Duodenal mucosa (tissue), 2 donors: ENCODE results near the gene TERT.
"Not testable (repeated sequence)": the region's sequence is repeated elsewhere in the genome, so short reads cannot be mapped to it uniquely, and the experiment has no call there.

Source experiments
- H3K27ac ChIP-seq: one replicate; pipeline ENCODE4 v1.7.0; 2013; ENCODE audit warnings: low read depth, low read length
- H3K27me3 ChIP-seq, 2 donors: one replicate each; pipeline ENCODE4 v1.7.0; 2013; ENCODE audit warnings: low read length in 2 of 2, control low read depth in 1 of 2; ENCODE audit not compliant: insufficient read depth in 2 of 2, control insufficient read depth in 1 of 2
- H3K36me3 ChIP-seq, 2 donors: one replicate each; pipeline ENCODE4 v1.7.0; 2013; ENCODE audit warnings: low read length in 2 of 2, control low read depth in 1 of 2; ENCODE audit not compliant: insufficient read depth in 2 of 2, control insufficient read depth in 1 of 2
- H3K4me1 ChIP-seq, 2 donors: one replicate each; pipeline ENCODE4 v1.7.0; 2013; ENCODE audit warnings: low read length in 2 of 2, control low read depth in 1 of 2; ENCODE audit not compliant: insufficient read depth in 2 of 2, control insufficient read depth in 1 of 2
- H3K4me3 ChIP-seq, 2 donors: one replicate each; pipeline ENCODE4 v1.7.0; 2013; ENCODE audit warnings: low read length in 2 of 2, low read depth in 1 of 2
- H3K9ac ChIP-seq, 2 donors: one replicate each; pipeline ENCODE4 v1.7.0; 2013; ENCODE audit warnings: low read length in 2 of 2, low read depth in 1 of 2
- H3K9me3 ChIP-seq, 2 donors: one replicate each; pipeline ENCODE4 v1.7.0; 2013; ENCODE audit warnings: low read length in 2 of 2, control low read depth in 1 of 2; ENCODE audit not compliant: control insufficient read depth in 1 of 2

Gene TERT

DNA sequence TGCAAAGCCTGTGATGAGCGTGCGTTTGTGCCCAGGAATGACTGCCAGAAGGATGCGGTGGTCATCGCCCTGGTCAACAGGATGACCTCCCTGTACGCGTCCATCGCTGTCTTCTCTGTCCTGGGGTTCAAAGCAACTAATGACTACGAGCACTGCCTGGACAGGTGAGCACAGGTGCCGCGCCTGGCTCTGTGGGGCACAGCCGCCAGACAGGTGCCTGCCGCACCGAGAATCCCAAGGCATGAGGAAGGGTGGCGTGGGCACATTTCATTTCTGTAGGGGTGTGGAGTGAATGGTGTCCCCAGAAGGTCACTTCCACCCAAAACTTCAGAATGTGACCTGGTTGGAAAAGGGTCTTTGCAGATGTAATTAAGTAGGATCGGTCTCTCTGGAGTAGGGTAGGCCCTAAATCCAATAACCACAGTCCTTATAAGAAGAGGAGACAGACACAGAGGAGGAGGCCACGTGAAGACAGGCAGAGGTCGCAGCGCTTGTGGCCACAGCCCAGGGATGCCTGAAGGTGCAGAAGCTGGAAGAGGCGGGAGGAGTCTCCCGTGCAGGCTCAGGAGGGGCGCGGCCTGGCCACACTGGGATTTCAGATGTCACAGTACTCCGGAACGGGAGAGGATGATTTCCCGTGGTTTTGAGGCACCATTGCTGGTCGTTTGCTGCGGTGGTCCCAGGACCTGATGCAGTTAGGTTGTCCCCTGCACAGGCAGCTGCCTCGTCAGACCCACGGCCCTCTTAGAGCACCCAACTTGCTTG, 54.2 kb downstream of the TERT start:
- Histone ChIP-seq H3K4me1 (peaks cover 19 to 21% of the 10 kb centered on the region in 2 donors), H3K27ac (no peak overlapping the region), H3K27me3 (peaks cover 0 to 6% of the 10 kb centered on the region in 2 donors), H3K9ac (no peak overlapping the region), H3K36me3 (no peaks in the 10 kb centered on the region), H3K9me3 (peaks cover 3 to 9% of the 10 kb centered on the region in 2 donors), H3K4me3 (no peak overlapping the region)

GRCh38 chr5:1239505-1240251, 55.2 kb downstream of the TERT start:
- H3K9me3 ChIP-seq, result peaks cover 10 to 13% of the 10 kb centered on the region in 2 donors
- H3K4me1 ChIP-seq, result peaks cover 19 to 21% of the 10 kb centered on the region in 2 donors
- H3K36me3 ChIP-seq, result no peaks in the 10 kb centered on the region
- H3K27ac ChIP-seq, result no peak overlapping the region
- H3K4me3 ChIP-seq, result no peak overlapping the region
- H3K9ac ChIP-seq, result no peak overlapping the region
- H3K27me3 ChIP-seq, result no peaks in the 10 kb centered on the region

DNA sequence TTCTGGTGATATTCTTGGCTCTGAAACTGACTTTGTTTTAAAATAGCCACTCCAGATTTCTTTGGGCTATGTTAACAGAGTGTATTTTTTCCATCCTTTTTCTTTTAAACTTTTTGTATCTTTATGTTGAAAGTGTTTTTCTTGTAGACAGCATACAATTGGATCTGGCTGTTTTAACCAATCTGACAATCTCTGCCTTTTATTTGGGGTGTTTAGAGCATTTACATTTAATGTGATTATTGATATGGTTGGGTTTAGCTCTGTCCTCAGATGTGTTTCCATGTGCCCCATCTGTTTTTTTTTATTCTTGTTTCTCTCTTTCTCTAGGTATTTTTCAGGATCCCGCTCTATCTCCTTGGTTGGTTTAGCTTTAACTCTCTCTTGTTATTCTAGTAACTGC, 59.0 kb downstream of the TERT start:
- no peaks in the 10 kb centered on the region for H3K27me3 ChIP-seq
- H3K9me3 ChIP-seq, result peaks cover 10 to 13% of the 10 kb centered on the region in 2 donors
- H3K36me3 ChIP-seq, result no peaks in the 10 kb centered on the region
- H3K4me1 ChIP-seq, result peaks cover 19 to 21% of the 10 kb centered on the region in 2 donors
- H3K4me3 ChIP-seq, result no peak overlapping the region
- no peak overlapping the region for H3K27ac ChIP-seq
- no peak overlapping the region for H3K9ac ChIP-seq

GRCh38 chr5:1235379-1235778, 59.5 kb downstream of the TERT start:
- Histone ChIP-seq H3K4me1 (peaks cover 19% of the 10 kb centered on the region in 2 donors), H3K36me3 (no peaks in the 10 kb centered on the region), H3K27me3 (no peaks in the 10 kb centered on the region), H3K4me3 (no peak overlapping the region), H3K9ac (no peak overlapping the region), H3K27ac (no peak overlapping the region), H3K9me3 (peaks cover 10 to 13% of the 10 kb centered on the region in 2 donors)

DNA sequence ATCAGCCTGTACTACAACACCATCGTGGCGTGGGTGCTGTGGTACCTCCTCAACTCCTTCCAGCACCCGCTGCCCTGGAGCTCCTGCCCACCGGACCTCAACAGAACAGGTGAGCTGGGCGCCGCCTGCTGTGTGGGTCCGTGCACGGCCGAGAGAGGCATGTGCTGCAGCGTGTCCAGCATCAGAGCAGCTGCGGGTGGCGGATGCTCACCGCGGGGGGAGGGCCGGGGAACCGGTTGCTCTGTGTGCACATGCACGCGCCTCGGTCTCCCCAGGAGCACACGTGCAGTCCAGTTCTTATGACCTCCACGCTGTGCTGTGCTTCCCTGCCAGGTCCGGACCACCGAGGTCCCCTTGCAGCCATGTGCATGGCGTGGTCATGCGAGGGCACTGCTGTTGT, 62.1 kb downstream of the TERT start:
- Histone ChIP-seq H3K9ac (no peak overlapping the region), H3K9me3 (peaks cover 10 to 13% of the 10 kb centered on the region in 2 donors), H3K27me3 (no peaks in the 10 kb centered on the region), H3K4me1 (no peaks in the 10 kb centered on the region), H3K27ac (no peak overlapping the region), H3K4me3 (no peak overlapping the region), H3K36me3 (no peaks in the 10 kb centered on the region)

GRCh38 chr5:1231354-1231905, 63.4 kb downstream of the TERT start:
- Histone ChIP-seq H3K4me3 (no peak overlapping the region), H3K36me3 (no peaks in the 10 kb centered on the region), H3K9me3 (peaks cover 10 to 12% of the 10 kb centered on the region in 2 donors), H3K9ac (no peak overlapping the region), H3K27ac (no peak overlapping the region), H3K4me1 (no peaks in the 10 kb centered on the region), H3K27me3 (no peaks in the 10 kb centered on the region)

GRCh38 chr5:1230551-1230950, 64.3 kb downstream of the TERT start:
- no peaks in the 10 kb centered on the region for H3K36me3 ChIP-seq
- H3K27me3 ChIP-seq, result no peaks in the 10 kb centered on the region
- H3K4me1 ChIP-seq, result no peaks in the 10 kb centered on the region
- H3K9me3 ChIP-seq, result peaks cover 3 to 5% of the 10 kb centered on the region in 2 donors
- H3K9ac ChIP-seq, result no peak overlapping the region
- no peak overlapping the region for H3K27ac ChIP-seq
- no peak overlapping the region for H3K4me3 ChIP-seq

DNA sequence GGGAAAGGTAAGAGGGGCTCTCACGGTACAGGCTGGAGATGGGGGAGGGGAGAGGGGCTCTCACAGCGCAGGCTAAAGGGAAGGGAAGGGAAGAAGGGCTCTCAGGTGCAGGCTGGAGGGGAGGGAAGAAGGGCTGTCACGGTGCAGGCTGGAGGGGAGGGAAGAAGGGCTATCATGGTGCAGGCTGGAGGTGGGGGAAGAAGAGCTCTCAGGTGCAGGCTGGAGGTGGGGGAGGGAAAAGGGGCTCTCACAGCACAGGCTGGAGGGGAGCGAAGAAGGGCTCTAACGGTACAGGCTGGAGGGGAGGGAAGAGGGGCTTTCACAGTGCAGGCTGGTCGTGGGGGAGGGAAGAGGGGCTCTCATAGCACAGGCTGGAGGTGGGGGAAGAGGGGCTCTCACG, 65.0 kb downstream of the TERT start:
- Histone ChIP-seq H3K36me3 (no peaks in the 10 kb centered on the region), H3K9me3 (no peaks in the 10 kb centered on the region), H3K27ac (no peak overlapping the region), H3K9ac (no peak overlapping the region), H3K4me1 (no peaks in the 10 kb centered on the region), H3K27me3 (no peaks in the 10 kb centered on the region), H3K4me3 (no peak overlapping the region)

GRCh38 chr5:1229023-1229422, 65.8 kb downstream of the TERT start:
- not testable (repeated sequence) for H3K27me3 ChIP-seq, H3K9me3 ChIP-seq, H3K4me3 ChIP-seq, H3K4me1 ChIP-seq, H3K27ac ChIP-seq, H3K36me3 ChIP-seq, H3K9ac ChIP-seq

DNA sequence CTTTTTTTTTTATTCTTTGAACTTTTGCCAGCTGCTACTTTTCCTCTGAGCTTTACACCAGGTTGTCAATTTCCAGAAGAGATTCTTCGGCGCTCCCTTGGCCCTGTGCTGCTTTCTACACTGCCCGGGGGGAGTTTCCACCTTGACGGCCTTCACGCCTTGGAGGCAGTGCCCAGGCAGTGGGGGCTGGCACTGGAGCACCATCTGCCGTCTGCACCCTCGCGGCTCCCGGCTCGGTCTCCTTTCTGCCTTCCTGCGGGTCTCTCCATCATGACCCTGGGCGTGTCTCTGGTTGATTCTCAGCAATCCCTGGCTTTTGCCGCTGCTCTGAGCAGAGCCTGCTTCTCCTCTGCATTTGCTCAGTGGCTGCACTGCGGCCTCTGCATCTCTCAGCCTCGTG, 66.7 kb downstream of the TERT start:
- H3K36me3 ChIP-seq, result peaks cover 0 to 6% of the 10 kb centered on the region in 2 donors
- H3K4me3 ChIP-seq, result no peak overlapping the region
- H3K27ac ChIP-seq, result no peak overlapping the region
- H3K9me3 ChIP-seq, result no peaks in the 10 kb centered on the region
- H3K9ac ChIP-seq, result no peak overlapping the region
- H3K4me1 ChIP-seq, result no peaks in the 10 kb centered on the region
- H3K27me3 ChIP-seq, result no peaks in the 10 kb centered on the region
